Measurements from ENCODE around the gene NR3C2. TPM values are rescaled to one million over a fixed set of nuclear protein-coding genes. Genes with fewer than 3 reads are reported as not detected.

The NR3C2 gene
- total and polyA plus RNA-seq, 8 donors = 2.0 to 36.4 (median 16.9) TPM

- Histone ChIP-seq H3K9me3 (no peaks in the 10 kb centered on the region), H3K4me1 (no peaks in the 10 kb centered on the region), H3K36me3 (peaks cover 0 to 35% (median 29%) of the 10 kb centered on the region in 4 donors), H3K4me3 (no peak overlapping the region), H3K27ac (no peak overlapping the region), H3K27me3 (no peaks in the 10 kb centered on the region)
- no peak for DNase-seq
- 63 to 95% (median 93%) methylated on average over 3 of the region's 3 CpGs for WGBS, 5 donors
- TF ChIP-seq, protein P1, sequence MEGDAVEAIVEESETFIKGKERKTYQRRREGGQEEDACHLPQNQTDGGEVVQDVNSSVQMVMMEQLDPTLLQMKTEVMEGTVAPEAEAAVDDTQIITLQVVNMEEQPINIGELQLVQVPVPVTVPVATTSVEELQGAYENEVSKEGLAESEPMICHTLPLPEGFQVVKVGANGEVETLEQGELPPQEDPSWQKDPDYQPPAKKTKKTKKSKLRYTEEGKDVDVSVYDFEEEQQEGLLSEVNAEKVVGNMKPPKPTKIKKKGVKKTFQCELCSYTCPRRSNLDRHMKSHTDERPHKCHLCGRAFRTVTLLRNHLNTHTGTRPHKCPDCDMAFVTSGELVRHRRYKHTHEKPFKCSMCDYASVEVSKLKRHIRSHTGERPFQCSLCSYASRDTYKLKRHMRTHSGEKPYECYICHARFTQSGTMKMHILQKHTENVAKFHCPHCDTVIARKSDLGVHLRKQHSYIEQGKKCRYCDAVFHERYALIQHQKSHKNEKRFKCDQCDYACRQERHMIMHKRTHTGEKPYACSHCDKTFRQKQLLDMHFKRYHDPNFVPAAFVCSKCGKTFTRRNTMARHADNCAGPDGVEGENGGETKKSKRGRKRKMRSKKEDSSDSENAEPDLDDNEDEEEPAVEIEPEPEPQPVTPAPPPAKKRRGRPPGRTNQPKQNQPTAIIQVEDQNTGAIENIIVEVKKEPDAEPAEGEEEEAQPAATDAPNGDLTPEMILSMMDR (IDR thresholded peaks at IDR 0.05) = no peak
- TF ChIP-seq POLR2AphosphoS5 (IDR thresholded peaks at IDR 0.05) (no peak), POLR2A (IDR thresholded peaks at IDR 0.05) (no peak), EP300 (IDR thresholded peaks at IDR 0.05) (no peak)
- intact Hi-C loops (cut with DNase I; ENCODE audit: low total_unique reads) = no loop called here
Observed at GRCh38 chr4:148101235-148101634, 341.0 kb downstream of the NR3C2 start.

DNA sequence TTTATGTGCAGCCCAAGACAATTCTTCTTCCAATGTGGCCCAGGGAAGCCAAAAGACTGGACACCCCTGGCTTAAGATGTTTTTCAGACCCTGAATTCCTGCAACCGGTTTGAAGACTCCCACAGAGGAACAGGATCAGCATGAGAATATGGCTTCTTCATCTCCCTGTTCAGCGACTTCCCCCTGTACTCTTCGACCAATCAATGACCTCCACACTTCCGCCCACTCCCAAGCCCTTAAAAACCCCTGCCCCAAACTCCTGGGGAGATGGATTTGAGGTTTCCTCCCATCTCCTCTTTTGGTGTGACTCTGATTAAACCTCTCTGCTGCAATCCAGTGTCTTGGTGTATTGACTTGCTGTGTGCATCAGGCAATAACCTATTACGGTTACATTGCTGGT, 344.4 kb downstream of the NR3C2 start:
- Histone ChIP-seq H3K4me1 (no peaks in the 10 kb centered on the region), H3K27ac (no peak overlapping the region), H3K36me3 (peaks cover 0 to 26% (median 17%) of the 10 kb centered on the region in 4 donors), H3K4me3 (no peak overlapping the region), H3K9me3 (no peaks in the 10 kb centered on the region), H3K27me3 (no peaks in the 10 kb centered on the region)
- 94 to 100% (median 96%) methylated on average over 5 of the region's 5 CpGs for WGBS, 5 donors
- TF ChIP-seq POLR2AphosphoS5 (IDR thresholded peaks at IDR 0.05) = no peak
- TF ChIP-seq POLR2A (IDR thresholded peaks at IDR 0.05) = no peak
- no peak for TF ChIP-seq EP300 (IDR thresholded peaks at IDR 0.05)
- TF ChIP-seq, protein P1 (IDR thresholded peaks at IDR 0.05) = no peak
- DNase-seq = no peak
- intact Hi-C loops (cut with DNase I; ENCODE audit: low total_unique reads) = no loop called here

DNA sequence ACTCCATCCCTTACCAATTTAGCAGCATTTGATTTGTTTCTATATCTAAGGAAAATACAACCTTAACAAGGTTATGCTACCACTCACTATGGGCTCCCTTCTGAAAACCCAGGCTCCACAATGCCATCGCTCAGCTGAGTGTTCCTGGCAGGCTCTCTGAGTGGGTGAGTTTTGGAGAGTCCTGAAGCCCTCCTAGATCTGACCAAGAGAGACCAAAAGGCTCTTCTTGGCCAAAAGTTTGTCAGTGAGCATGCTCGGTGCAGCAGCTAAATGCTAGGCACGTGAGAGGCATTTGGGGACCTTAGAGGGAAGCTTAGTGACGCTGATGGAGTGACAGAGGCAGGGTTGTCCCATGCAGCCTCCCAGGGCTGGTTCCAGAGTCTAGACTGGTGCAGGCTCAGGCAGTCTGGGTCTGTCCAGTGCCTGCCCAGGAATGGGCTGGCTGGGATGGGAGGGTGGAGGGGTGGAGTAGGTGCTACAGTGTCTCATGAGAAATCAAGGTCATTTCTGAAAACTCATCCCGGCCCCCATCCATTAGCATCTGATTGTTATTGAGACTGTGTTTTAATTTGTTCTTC, 346.8 kb downstream of the NR3C2 start:
- Histone ChIP-seq H3K9me3 (no peaks in the 10 kb centered on the region), H3K27ac (no peak overlapping the region), H3K36me3 (peaks cover 0 to 20% (median 12%) of the 10 kb centered on the region in 4 donors), H3K4me1 (no peaks in the 10 kb centered on the region), H3K4me3 (no peak overlapping the region), H3K27me3 (no peaks in the 10 kb centered on the region)
- TF ChIP-seq POLR2AphosphoS5 (IDR thresholded peaks at IDR 0.05) (no peak), EP300 (IDR thresholded peaks at IDR 0.05) (no peak), POLR2A (IDR thresholded peaks at IDR 0.05) (no peak)
- TF ChIP-seq, protein P1 (IDR thresholded peaks at IDR 0.05) = no peak
- WGBS, 5 donors = 91 to 98% (median 97%) methylated on average over 5 of the region's 5 CpGs
- intact Hi-C loops (cut with DNase I; ENCODE audit: low total_unique reads) = no loop called here
- no peak for DNase-seq

DNA sequence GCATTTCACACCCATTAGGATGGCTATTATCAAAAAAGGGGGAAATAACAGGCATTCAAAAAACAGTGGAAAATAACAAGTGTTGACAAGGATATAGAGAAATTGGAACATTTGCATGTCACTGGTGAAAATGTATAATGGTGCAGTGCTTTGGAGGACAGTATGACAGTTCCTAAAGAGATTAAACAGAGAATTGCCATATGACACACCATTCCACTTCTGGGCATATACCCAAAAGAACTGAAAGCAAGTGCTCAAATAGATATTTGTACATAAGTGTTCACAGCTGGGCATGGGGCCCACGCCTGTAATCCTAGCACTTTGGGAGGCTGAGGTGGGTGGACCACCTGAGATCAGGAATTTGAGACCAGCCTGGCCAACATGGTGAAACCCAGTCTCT, 348.1 kb downstream of the NR3C2 start:
- DNase-seq = no peak
- TF ChIP-seq POLR2A (IDR thresholded peaks at IDR 0.05) = no peak
- TF ChIP-seq EP300 (IDR thresholded peaks at IDR 0.05) = no peak
- TF ChIP-seq, protein P1 (IDR thresholded peaks at IDR 0.05) = no peak
- no peak for TF ChIP-seq POLR2AphosphoS5 (IDR thresholded peaks at IDR 0.05)
- Histone ChIP-seq H3K27me3 (no peaks in the 10 kb centered on the region), H3K4me1 (no peaks in the 10 kb centered on the region), H3K9me3 (no peaks in the 10 kb centered on the region), H3K36me3 (peaks cover 0 to 27% (median 12%) of the 10 kb centered on the region in 4 donors), H3K4me3 (no peak overlapping the region), H3K27ac (no peak overlapping the region)
- 91 to 100% (median 92%) methylated on average over 1 of the region's 1 CpG for WGBS, 5 donors
- intact Hi-C loops (cut with DNase I; ENCODE audit: low total_unique reads) = no loop called here

All from stomach (tissue), 9 donors.